Bronchial epithelial cell (primary cell): ENCODE results near the gene ADAM12. TPM values are rescaled to one million over a fixed set of nuclear protein-coding genes. Genes with fewer than 3 reads are reported as not detected.

Experiments
- DNase-seq: peaks from one replicate; pipeline ENCODE4 v3.0.0-alpha.2; 2010; ENCODE audit warnings: low read depth
- FAIRE-seq: peaks from 2 replicates; lab custom pipeline; 2011; peaks lifted over from hg19 to GRCh38; lab: Jason Lieb, UNC
- H3K27me3 ChIP-seq: 2 replicates; pipeline ENCODE4 v1.5.1; 2011; ENCODE audit warnings: low read length; ENCODE audit not compliant: control insufficient read depth, insufficient read depth
- H3K36me3 ChIP-seq: 2 replicates; pipeline ENCODE4 v1.5.1; 2011; ENCODE audit warnings: low read length; ENCODE audit not compliant: control insufficient read depth, insufficient read depth
- H3K4me3 ChIP-seq: 2 replicates; pipeline ENCODE4 v1.5.1; 2011; ENCODE audit warnings: mild to moderate bottlenecking, low read depth, low read length, control low read depth
- CTCF ChIP-seq: IDR thresholded peaks from 2 replicates; pipeline ENCODE4 v1.5.1; 2011; ENCODE audit warnings: mild to moderate bottlenecking, moderate library complexity, low read length, control low read depth, inconsistent platforms; ENCODE audit not compliant: insufficient read depth, severe bottlenecking
- total RNA-seq: library from RNA; depleted of rRNA; stranded (reverse); fragments of >200 nt; gene quantifications from 2 replicates; pipeline ENCODE4 v1.2.1, GENCODE V29; 2014

Gene ADAM12
- total RNA-seq, 1 donor from 2014 or later, result 1.8 TPM

DNA sequence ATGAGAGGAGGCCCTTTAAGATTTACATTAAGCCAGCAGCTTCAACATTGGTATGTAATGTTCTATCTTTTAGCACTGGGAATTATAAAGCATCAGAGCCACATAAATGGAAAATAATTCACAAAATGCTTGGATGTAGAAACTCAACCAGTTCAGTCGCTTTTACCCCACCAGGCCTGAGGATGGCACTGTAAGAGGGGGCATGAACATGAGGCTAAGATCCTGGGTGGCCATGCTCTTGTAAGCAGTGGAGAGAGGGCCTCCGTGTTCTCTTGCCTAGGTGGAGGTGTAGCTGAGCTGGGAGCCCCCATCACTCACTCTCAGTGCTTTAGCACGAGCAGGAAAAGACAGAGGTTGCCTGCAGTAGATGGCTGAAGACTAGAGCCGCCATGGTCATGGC is 253.1 kb downstream of the ADAM12 start:
- no peaks in the 10 kb centered on the region for H3K36me3 ChIP-seq
- FAIRE-seq, result no peak
- no peak for TF ChIP-seq CTCF
- no peaks in the 10 kb centered on the region for H3K27me3 ChIP-seq
- no peak overlapping the region for H3K4me3 ChIP-seq
- DNase-seq, result no peak

DNA sequence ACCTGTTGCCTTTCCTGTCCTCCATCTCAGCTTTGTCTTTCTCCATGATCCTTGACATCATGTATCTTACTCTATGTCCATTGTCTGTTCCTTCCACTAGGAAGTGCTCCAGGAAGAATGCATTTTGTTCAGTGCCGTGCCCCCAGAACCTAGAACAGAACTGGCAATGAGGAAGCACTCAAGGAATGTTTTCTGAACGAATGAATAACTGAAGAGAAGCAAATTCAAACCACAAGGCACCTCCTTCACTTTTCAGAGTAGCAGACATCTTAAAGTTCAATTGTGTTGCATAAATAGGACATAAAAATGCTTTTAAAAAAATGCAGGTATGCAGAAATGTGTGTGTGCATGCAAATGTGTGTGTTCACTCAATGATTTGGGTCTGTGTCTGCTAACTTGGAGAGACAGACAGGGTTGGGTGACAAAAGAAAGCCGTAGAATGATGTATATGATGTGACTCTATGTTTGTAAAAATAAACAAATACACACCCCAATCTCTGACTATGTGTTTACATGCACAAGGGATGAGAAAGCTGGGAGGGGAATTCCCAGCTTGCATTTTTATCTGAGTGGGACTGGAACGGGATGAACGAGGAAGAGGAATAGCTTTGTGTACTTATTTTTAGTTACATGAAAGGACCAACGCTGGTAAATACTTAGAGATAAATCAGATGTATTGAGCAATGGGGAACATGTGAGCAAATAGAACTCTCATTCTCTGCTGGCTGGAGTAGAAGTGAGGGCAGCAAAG is 254.2 kb downstream of the ADAM12 start:
- FAIRE-seq (no peak), DNase-seq (peak; percentile 93)
- no peaks in the 10 kb centered on the region for H3K27me3 ChIP-seq
- no peak overlapping the region for H3K4me3 ChIP-seq
- no peaks in the 10 kb centered on the region for H3K36me3 ChIP-seq
- TF ChIP-seq CTCF, result no peak

GRCh38 chr10:126133082-126133620 is 255.1 kb downstream of the ADAM12 start:
- no peaks in the 10 kb centered on the region for H3K36me3 ChIP-seq
- H3K27me3 ChIP-seq, result no peaks in the 10 kb centered on the region
- no peak for FAIRE-seq
- no peak for TF ChIP-seq CTCF
- no peak for DNase-seq
- H3K4me3 ChIP-seq, result no peak overlapping the region

- Histone ChIP-seq H3K27me3 (no peaks in the 10 kb centered on the region), H3K4me3 (no peak overlapping the region), H3K36me3 (no peaks in the 10 kb centered on the region)
- FAIRE-seq (no peak), DNase-seq (no peak)
- no peak for TF ChIP-seq CTCF
Measured at GRCh38 chr10:126131341-126131740, 256.9 kb downstream of the ADAM12 start.

DNA sequence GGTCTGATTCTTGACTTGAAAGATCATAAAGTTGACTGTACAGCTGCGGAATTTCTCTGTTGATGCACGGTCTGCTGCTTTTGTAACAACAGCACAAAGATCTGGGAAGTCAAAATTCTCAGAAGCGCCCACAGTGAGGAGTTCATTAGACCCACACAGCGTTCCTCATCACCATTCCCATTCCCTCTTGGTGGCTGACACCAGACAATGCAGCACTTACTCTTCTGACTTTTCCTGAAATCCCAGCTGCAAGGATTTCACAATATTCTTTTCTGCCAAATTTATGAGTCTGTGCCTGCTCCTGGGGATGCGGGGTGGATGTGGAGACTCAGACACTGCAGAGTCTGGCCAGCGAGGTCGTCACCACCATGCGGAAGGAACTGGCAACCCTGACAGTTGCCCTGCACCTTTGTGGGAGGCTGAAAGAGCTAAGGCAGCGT is 258.0 kb downstream of the ADAM12 start:
- no peaks in the 10 kb centered on the region for H3K36me3 ChIP-seq
- no peak for TF ChIP-seq CTCF
- no peak overlapping the region for H3K4me3 ChIP-seq
- no peaks in the 10 kb centered on the region for H3K27me3 ChIP-seq
- DNase-seq (no peak), FAIRE-seq (peak; percentile 76)
